IPS DF 4.7 (cell line): ENCODE measurements around the gene NPTX1.

Experiments
- DNase-seq: peaks from one replicate; pipeline ENCODE4 v3.0.0-alpha.2; 2013; ENCODE audit warnings: low spot score; ENCODE audit errors: extremely low read depth

The NPTX1 gene

DNA sequence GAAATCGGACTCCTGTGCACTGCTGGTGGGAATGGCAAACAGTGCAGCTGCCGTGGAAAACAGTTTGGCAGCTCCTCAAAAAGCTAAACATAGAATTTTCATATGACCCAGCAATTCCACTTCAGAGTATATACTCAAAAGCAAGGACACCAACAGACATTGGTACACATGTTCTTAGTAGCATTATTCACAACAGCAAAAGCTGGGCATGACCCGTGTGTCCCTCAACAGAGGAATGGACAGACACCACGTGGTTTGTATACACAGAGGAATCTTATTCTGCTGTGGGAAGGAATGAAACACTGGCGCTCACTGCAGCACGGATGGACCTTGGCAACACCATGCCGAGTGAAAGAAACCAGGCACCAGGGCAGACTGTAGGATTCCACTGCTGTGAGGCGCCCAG, 16.0 kb downstream of the NPTX1 start:
- DNase-seq, result no peak

DNA sequence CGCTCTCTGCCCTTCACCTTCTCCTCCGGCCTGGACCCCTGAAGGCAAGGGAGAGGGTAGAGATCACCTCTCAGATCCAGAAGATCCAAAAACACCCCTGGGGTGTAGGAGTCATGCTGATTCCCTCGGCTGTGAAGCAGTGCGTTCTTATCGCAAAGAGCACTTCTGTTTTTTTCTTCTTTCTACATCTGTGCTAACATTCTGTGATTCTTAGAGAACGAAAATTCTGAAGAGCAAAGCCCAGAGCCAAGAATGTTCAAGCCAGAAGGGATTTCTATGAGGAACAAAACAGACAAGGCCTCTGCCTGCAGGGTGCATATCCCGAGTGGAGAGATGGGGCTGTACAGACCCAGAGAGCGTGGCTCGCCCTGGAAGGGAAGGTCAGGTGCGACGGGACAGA, 17.2 kb downstream of the NPTX1 start:
- DNase-seq, result no peak

DNA sequence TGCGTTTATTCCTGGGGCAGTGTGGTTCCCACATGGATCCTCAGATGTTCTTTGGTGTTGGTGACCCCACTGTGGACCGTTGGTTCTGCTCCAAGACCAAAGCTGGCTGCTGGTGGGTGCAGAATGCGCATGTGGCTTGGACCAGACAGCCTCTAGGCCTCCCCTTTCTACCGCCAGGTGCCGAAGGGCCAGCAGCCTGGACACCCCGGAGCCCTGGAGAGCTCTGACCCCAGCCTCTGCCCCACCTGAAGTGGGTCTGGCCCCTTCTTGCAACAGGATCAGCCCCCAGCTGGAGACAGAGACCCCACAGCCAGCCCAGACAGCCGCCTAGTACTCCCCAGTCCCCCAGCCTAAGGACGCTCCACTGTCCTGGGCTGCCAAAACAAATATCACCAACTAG, 18.4 kb downstream of the NPTX1 start:
- DNase-seq, result no peak

DNA sequence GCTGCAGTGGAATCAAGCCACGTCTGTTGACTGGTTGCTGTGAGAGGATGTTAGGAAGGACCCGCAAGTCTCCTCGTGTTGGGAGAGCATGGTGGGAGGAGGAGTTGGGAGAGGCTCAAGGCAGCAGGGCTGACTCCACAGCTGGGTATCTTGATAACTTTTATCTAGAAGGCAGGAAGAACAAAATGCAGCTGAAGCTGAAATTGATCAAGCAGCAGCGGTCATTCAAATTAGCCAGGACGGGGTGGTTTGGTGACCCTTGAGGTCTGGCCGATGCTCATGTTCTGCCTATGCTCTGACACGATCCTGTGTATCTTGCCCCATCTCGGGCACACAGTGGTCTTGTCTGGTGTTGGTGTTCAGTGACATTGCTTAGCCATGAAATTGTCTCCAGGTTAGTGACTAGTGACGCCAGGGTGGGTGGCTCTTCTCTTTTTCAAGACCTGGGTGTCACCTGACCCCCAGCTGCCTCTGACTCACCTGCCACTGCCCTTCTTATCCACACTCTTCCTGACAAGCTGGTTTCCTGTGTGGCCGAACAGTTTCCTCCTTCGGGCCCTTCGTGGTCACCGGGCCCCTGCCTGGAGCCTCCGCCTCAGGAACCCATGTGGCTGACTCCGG, 19.1 kb downstream of the NPTX1 start:
- no peak for DNase-seq

DNA sequence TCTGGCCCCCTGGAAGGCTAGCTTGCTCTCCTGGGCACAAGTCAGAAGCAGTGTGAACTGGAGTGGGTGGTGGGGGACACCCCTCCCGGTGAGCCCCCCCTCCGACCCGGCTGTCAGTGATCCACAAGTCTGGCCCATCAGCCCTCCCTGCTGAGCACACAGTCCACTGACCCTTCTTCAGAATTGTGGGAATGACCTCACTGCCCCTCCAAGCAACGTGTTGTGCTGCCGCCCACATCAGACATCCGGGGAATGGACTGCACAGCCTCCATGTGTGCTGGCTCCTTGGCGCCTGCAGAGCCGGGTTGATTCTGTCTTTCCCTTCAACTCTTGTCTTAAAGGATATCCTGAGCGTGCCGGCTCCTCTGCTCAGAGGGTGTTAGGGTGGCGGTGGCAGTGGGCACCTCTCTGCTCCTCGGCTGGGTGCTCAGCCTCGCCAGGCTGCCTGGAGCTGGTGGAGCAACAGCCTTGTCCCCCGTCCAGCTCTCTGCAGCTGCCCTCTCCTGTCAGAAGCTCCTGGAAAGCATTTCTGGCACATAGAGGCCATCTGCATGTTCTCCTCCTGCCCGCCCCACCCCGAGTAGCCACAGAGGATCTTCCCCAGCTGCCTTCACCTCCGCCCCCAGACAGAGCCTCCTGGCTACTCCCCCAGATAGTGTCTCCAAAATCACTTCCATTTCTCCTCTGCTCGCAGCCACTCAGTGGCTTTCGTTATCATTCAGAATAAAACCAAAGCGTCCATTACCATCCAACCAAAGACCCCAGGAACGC, 19.8 kb downstream of the NPTX1 start:
- DNase-seq, result no peak

DNA sequence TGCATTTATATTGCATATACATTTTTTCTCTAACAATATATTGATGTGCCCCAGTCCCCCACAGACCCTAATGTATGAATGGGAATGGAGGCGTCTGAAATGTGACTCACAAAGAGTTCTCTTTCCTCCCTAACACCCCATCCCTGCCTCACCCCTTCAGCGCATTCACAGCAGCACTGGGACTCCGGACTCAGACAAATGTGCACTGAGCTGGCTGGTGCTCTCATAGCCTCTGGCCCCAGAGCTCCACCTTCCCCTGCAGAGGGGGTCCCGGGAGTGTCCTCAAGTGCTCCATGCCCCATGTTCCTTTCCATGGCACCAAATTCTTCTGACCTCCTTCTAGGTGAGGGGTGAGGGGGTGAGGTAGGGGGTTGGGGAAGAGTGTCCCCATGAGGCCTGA, 20.6 kb downstream of the NPTX1 start:
- no peak for DNase-seq

DNA sequence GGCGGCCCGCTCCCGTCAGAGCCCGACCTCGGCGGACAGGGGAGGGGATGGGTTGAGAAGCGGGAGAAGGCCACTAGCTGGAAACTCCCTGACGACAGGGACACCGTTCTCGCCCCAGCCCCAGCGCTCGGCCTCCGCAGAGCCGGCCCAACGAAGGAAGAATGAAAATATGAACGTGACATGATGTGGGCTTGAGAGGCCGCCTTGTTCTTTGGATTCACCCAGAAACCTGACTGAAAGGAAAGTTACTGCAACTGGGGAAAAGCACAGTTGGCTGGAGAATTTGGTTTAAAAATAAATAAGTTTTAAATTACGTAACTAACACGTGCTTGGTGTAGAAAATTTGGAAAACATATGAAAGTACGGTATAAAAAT, 21.1 kb downstream of the NPTX1 start:
- no peak for DNase-seq

DNA sequence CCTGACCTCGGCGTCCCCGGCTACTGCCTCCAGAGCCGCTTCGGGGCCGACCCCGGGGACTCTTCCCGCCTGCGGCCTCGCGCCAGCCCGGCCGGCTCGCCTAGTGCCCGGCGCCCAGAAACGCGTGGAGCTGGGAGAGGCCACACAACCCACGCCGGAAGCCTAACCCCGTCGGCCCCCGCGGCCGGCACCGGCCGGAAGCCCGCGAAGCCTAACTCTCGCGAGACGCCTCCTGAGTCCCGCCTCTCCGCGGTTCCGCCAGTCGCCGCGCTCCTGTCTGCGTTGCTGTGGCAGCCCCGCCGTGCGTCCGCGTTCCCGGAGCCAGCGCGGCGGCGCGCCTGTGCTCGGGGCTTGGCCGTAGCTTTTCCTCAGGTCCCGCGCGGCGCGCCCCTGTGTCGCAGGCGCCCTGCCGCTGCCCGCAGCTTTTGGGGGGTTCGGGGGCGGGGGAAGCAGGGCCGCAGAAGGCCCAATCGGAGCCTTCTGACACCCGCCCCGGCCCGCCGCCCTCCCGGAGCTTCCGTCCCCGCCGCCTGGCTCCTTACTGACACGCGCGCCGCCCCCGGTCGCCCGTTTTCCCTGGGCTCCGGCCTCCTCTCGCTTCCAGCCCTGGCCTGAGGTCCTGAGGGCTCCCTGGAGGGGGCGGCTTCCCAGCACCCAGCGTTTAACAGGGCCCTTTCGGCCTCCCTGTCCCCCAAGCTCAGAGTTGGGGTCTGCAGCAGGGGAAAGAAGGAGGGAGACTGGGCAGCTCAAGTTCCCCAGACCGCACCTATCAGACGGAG, 21.7 kb downstream of the NPTX1 start:
- DNase-seq, result peak; percentile 82

DNA sequence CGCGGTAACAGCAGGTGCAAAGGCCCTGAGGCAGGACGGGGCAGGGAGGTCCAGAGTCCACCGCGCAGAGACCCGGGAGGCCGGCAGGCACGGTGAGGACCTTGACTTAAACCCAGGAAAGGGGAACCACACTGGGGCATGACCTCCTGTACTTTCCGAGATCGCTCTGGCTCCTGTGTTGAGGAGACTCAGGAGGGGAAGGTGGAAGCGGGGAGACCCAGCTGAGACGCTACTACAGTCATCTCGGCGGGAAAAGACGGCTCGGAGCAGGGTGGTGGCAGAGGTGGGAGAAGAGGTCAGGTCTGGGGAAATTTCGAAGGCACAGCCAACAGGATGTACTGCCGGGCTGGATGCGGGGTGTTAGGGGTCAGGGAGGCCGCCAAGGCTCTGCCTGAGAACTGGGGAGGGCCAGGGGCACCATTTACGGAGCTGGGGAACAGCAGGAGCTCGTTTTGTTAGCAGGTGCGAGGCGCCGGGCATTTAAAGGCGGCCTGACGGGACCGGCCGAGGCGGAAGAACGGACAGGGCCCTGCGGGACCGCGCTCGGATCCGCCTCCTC, 22.3 kb downstream of the NPTX1 start:
- DNase-seq, result no peak

DNA sequence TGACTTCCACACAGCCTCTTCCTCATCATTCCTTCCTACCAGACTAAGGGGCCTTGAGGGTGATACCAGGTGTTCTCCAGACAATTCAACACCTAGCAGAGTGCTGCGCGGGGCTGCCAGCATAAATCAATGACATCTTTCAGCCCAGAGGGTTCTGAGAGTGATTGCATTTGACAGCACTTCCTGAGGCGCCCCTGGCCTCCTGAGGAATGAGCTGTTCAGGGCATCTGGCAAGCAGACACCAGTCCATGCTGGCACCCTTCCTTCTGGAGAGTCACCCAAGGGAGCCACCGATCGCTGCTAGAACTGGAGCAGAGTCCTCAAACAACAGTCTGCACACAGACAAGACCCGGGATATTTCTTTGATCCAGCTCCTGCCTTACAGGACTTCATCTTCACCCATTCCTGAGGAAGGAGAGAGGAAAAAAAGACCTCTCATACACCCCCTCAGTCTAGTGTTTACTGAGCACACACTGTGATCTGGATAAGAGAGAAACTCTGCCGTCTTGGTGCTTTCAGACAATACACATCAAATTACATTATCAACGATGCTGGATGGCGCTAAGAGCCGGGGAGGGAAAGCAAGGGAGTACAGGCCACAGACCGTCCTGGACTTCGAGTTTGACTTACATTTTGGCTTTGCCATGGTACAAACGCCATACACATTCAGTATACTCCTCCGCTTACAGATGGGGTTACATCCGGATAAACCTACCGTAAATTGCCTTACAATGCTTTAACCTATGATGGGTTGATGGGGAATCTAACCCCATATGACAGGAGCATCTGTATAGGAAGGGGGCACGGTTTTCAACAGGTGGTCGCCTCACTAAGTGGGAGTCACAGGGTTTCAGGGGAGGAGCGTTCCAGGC, 23.0 kb downstream of the NPTX1 start:
- DNase-seq, result no peak

DNA sequence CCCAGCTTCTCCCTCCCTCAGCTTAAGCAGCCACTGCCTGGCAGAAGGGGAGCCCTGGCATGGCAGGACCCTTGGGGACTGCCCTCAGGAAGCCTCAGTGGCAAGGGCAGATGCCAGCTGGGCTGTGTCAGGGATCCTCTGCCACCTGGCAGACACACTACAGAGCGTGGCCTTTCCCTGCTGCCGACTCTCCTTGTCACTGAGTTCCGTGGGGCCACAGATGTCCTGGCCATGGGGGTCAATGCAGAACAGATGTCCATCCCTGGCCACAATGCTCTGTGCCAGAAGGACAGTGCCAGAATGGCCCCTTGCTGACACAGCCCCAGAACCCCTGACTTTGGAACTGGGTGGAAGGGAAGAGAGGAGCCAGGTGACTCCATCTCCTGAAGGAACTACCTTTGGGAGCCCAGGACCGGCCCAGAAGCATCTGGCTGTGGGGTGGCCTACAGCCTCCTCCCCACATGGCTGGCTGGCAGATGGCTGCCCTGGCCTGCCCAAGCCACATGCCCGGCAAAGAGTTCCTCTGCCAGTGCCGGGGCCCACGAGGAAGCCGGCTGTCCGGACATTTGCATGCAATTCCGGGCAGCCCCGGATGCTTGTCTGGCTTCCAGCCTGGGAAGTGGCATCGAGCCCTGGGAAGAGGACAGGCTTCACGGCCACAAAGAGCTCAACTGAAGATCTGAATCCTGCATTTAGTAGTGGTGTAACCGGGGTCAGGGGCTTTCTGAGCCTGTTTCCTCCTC, 24.1 kb downstream of the NPTX1 start:
- no peak for DNase-seq

DNA sequence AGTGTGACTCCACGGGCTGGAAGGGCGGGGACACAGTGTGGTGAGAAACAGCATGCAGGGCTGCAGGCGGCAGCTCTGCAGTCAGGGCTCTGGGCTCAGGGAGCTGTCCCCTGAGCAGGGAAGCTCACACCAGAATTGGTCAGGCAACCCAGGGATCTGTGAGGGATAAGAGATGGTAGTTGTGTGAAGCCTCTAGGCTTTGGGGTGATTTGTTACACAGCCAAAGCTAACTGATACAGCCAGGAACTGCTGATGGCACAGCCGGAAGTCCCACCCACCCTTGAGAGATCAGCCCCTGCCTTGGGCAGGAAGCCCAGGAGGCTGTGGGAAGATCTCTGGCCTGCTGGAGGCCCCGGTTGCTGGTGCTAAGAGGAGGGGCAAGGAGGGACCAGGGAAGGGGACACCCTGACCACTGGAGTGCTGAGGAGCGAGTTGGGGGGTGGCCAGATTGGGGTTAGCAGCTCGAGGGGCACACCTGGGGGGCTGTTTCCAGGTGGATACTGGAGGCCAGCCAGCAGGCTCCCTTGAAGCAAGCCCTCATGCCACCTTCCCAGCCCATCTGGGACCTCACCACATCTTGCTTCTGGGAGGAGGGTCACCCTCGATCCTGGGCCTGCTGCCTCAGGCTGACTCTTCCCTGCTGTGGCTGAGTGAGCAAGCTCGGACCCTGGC, 25.2 kb downstream of the NPTX1 start:
- DNase-seq, result no peak

DNA sequence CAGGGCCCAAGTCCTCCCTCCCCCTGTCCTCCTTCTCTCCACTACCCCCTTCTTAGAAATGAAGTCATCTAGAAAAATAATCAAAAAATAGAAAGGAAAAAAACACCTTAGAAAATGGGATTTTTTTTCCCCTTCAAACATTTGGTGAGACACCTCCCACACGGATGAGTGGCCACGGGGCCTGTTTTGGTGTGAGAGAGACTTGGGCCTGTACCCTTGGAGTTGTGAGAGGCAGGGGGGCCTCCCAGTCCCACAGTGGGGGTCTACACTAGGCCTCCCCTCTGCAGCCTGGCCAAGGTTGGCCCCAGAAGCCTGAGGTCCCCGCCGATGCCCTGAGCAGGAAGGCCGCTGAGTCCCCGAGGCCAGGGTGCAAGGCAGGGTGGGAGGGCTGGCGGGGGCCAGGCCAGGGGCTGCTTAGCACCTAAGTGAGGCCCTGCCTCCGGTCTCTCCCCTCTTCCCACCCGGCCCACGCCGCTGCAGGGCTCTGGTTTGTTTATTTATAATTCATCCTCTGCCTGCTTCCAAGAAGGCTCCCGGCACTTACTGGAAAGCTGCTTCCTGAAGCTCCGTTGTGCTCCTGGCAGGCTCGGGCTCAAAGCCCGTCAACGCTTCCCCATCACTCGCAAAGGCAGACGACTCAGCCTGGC, 26.4 kb downstream of the NPTX1 start:
- DNase-seq, result no peak

DNA sequence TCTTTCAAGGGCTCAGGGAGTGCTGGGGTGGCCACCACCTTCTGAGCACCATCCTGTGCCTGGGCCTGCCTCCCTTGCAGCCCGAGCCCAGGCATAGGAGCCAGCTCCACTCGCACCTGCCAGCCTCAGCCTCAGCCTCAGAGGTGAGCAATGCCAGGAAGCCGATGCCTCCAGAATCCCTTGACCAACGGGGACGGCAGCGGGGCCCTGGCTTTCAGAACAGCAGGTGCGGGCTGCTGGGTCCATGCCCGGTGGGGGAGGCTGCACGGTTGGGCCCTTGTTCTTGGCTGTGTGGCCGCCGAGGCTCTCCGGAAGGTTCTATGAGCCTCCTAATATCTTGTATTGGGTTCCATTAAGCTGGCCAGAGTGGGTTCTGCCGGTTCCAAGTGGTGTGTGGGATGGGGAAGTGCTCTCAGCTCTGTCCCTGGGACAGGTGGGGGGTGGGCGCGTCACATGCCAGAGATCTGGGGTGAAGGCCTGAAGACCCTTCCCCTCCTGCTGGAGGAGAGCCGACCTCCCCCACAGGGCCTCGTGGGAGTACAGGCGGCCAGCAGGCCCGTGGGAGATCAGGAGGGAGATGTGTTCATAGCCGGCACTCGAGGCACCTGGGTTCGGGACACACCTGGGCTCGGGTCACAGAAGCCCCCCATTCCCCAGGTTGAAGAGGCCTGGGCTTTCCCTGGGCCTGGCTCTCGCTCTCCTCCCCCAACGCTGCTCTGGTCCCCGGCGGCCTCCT, 27.0 kb downstream of the NPTX1 start:
- DNase-seq, result no peak

DNA sequence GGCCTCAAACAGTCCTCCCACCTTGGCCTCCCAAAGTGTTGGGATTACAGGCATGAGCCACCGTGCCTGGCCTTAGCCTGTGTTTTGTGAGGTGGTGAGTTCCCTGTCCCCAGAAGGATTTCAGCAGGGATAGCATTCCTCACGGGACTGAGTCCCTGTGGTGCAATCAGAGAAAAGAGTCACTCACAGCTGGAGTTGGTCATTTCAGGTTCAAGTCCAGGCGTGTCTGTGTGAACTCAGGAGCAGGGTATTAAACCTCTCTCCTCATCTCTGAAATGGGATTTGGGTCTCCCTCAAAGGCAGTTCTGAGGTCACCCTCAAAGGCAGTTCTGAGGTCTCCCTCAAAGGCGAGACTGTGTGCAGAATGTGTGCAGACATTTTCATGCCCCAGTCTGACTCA, 28.6 kb downstream of the NPTX1 start:
- no peak for DNase-seq

DNA sequence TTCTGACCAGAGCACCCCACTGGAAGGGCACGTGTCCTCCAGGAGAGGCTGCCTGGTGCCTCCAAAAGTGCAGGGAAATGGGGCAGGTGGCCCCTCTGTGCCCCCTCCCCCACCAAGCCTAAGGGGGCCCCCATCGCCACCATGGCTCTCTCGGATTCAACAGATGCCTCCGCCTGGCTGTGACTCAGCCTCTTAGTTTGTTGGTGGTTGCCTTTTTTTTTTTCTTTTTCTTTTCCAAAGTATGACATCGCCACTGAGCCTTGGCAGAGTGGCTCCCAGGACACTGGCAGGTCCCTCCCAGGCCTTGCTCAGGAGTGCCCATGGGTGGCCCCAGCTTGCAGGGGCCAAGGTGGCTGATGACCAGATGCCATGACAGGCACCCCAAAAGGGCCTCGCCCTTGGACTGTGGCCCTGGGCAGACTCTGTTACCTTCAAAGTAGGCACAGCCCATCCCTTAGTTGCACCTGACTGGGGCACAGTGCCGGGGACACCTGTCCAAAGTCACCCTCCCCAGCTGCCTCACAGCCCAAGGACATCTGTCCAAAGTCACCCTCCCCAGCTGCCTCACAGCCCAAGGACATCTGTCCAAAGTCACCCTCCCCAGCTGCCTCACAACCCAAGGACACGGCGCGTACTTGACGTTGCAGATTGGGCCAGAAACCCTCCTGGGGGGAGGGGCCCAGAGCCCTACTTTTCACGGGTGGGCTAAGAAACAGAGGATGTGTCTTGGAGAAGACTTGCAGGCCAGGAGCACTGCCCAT, 29.6 kb downstream of the NPTX1 start:
- DNase-seq, result no peak

DNA sequence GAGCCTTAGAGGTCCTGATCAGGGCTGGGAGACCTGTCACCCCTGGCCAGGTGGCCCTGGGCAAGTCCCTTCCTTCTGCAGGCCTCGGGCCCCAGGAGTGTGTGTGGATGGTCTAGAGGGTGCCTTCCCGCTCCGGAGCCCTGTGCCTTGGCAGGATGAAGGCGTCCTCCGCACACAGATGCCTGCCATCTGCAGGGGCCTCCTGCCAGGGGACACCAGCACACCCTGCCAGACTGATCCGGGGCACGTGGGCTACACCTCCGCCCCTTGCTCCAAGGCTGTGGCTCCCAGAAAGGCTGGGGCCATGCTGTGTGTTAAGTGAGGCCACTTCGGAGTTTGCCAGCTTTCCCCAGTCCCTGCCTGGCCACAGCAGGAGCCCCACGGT, 30.7 kb downstream of the NPTX1 start:
- no peak for DNase-seq
